T-helper 17 cell (primary cell): ENCODE data around the gene OR10A4. TPM values are rescaled to one million over a fixed set of nuclear protein-coding genes. Genes with fewer than 3 reads are reported as not detected.
"Not testable (repeated sequence)": the region's sequence is repeated elsewhere in the genome, so short reads cannot be mapped to it uniquely, and the experiment has no call there.

Experiments used
- ATAC-seq: fragments of 150-1000 bp; cut with Tn5 transposase; 2 replicates; pipeline ENCODE4 v1.10.0; 2021; ENCODE audit warnings: mild to moderate bottlenecking, moderate library complexity
- DNase-seq, 3 donors: peaks; one replicate each; pipeline versions ENCODE4 v3.0.0 to v3.0.0-alpha.2; 2020 to 2021
- H3K9me3 ChIP-seq: one replicate; pipeline ENCODE4 v1.7.0; 2013; ENCODE audit warnings: low read length, mild to moderate bottlenecking; ENCODE audit not compliant: control insufficient read depth, poor library complexity, severe bottlenecking
- H3K27ac Mint-ChIP-seq: one replicate; pipeline ENCODE4 v1.8.0; 2022; ENCODE audit warnings: mild to moderate bottlenecking, moderate library complexity, mixed read lengths
- H3K27me3 Mint-ChIP-seq: one replicate; pipeline ENCODE4 v1.8.0; 2022; ENCODE audit warnings: mixed read lengths
- H3K36me3 Mint-ChIP-seq: one replicate; pipeline ENCODE4 v1.8.0; 2022; ENCODE audit warnings: low read depth, mixed read lengths
- H3K4me1 Mint-ChIP-seq: one replicate; pipeline ENCODE4 v1.8.0; 2022; ENCODE audit warnings: mild to moderate bottlenecking, mixed read lengths
- H3K4me3 Mint-ChIP-seq: one replicate; pipeline ENCODE4 v1.8.0; 2022; ENCODE audit warnings: mild to moderate bottlenecking, moderate library complexity, mixed read lengths
- total RNA-seq, 4 donors: library from RNA in 2 of 4; stranded (reverse) in 2 of 4; gene quantifications; one replicate each; pipeline ENCODE4 v1.2.3 and lab custom pipeline; 2022 to 2026

The OR10A4 gene, protein sequence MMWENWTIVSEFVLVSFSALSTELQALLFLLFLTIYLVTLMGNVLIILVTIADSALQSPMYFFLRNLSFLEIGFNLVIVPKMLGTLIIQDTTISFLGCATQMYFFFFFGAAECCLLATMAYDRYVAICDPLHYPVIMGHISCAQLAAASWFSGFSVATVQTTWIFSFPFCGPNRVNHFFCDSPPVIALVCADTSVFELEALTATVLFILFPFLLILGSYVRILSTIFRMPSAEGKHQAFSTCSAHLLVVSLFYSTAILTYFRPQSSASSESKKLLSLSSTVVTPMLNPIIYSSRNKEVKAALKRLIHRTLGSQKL
- total RNA-seq (not detected), total RNA-seq (lab: John Stamatoyannopoulos, UW) (0 reads per million in 2 donors)

DNA sequence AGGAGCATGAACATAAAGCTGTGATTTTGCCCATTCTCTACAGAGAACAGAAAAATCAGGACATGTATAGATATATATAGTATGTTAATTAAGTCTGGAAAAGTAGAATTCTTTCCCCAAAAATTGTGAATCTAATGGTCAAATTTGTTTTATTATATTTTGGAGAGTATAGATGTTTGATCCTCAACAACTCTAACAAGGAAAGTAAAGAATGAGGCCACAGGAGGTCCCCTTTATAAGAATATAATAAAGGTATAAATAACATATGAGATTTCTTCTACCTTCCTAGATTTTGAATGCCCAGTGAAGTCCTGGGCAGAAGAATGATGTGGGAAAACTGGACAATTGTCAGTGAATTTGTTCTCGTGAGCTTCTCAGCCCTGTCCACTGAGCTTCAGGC, at the start of gene OR10A4:
Gene OR10A4, plus strand, starts transcription at position 301 of the 400 bp plus-strand sequence. Its CDS starts 23 bp downstream, at position 324.
- no peak for DNase-seq
- H3K36me3 Mint-ChIP-seq, result peaks cover under 1% of the 10 kb centered on the region
- ATAC-seq, result no peak
- H3K27me3 Mint-ChIP-seq, result peaks cover 44% of the 10 kb centered on the region
- no peaks in the 10 kb centered on the region for H3K9me3 ChIP-seq
- H3K4me1 Mint-ChIP-seq, result no peaks in the 10 kb centered on the region
- no peak within 1 kb of the TSS for H3K4me3 Mint-ChIP-seq
- H3K27ac Mint-ChIP-seq, result no peak within 1 kb of the TSS

- Mint-ChIP-seq H3K27ac (no peak overlapping the region), H3K4me1 (peaks cover 2% of the 10 kb centered on the region), H3K27me3 (peaks cover 40% of the 10 kb centered on the region), H3K4me3 (no peak overlapping the region), H3K36me3 (peaks cover 2% of the 10 kb centered on the region)
- H3K9me3 ChIP-seq, result no peaks in the 10 kb centered on the region
- ATAC-seq, result no peak
- DNase-seq, result no peak
Observed at GRCh38 chr11:6828103-6828502, 48.3 kb upstream of the OR10A4 start.

- no peak for ATAC-seq
- no peak overlapping the region for H3K27ac Mint-ChIP-seq
Observed at GRCh38 chr11:6833356-6833755, 43.1 kb upstream of the OR10A4 start.

GRCh38 chr11:6834021-6834420, 42.4 kb upstream of the OR10A4 start:
- Mint-ChIP-seq H3K27ac (no peak overlapping the region), H3K4me1 (peaks cover 3% of the 10 kb centered on the region), H3K4me3 (no peak overlapping the region), H3K36me3 (no peaks in the 10 kb centered on the region), H3K27me3 (peaks cover 8% of the 10 kb centered on the region)
- no peaks in the 10 kb centered on the region for H3K9me3 ChIP-seq
- ATAC-seq (no peak), DNase-seq (no peak)

More at GRCh38 chr11:6833356-6833755, 43.1 kb upstream of the OR10A4 start:
- no peak for DNase-seq
- no peak overlapping the region for H3K4me3 Mint-ChIP-seq
- peaks cover 3% of the 10 kb centered on the region for H3K4me1 Mint-ChIP-seq
- H3K27me3 Mint-ChIP-seq, result peaks cover 14% of the 10 kb centered on the region
- H3K36me3 Mint-ChIP-seq, result no peaks in the 10 kb centered on the region
- H3K9me3 ChIP-seq, result no peaks in the 10 kb centered on the region

DNA sequence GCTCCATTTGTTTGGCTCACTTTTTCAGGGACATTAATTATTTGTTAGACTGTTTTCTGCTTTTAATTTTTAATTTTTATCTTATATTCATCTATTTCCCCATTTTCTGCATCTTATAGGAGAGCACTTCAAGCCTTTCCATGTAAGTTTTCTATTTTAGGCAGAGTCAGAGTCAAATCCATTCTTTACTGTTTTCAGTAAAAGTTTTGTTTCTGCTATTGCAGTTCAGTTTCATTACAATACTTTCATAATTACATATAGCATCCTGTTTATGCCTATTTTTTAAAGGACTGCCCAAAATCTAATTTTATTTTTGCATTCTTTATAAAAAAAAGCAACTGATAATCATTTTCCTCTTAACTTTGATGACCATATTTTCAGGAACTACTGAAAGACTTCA, 34.7 kb upstream of the OR10A4 start:
- ATAC-seq, result no peak
- Mint-ChIP-seq H3K36me3 (peaks cover 2% of the 10 kb centered on the region), H3K27me3 (peaks cover 28% of the 10 kb centered on the region), H3K4me3 (no peak overlapping the region), H3K27ac (no peak overlapping the region), H3K4me1 (no peaks in the 10 kb centered on the region)
- no peaks in the 10 kb centered on the region for H3K9me3 ChIP-seq
- no peak for DNase-seq

GRCh38 chr11:6843670-6844069, 32.8 kb upstream of the OR10A4 start:
- H3K27me3 Mint-ChIP-seq, result peaks cover 31% of the 10 kb centered on the region
- no peaks in the 10 kb centered on the region for H3K9me3 ChIP-seq
- ATAC-seq (no peak), DNase-seq (no peak)
- peaks cover 2% of the 10 kb centered on the region for H3K36me3 Mint-ChIP-seq
- no peak overlapping the region for H3K4me3 Mint-ChIP-seq
- H3K4me1 Mint-ChIP-seq, result no peaks in the 10 kb centered on the region
- no peak overlapping the region for H3K27ac Mint-ChIP-seq

- ATAC-seq, result no peak
- H3K9me3 ChIP-seq, result no peaks in the 10 kb centered on the region
- Mint-ChIP-seq H3K4me1 (no peaks in the 10 kb centered on the region), H3K36me3 (peaks cover 2% of the 10 kb centered on the region), H3K27me3 (peaks cover 31% of the 10 kb centered on the region), H3K4me3 (no peak overlapping the region), H3K27ac (no peak overlapping the region)
- DNase-seq, result no peak
Observed at GRCh38 chr11:6844356-6844755, 32.1 kb upstream of the OR10A4 start.

GRCh38 chr11:6845383-6845782, 31.0 kb upstream of the OR10A4 start, which contains the start of gene OR10A5:
TSS of gene OR10A5 (plus strand) at chr11:6845683. CDS start at chr11:6845683, 0 bp downstream.
- peaks cover 2% of the 10 kb centered on the region for H3K36me3 Mint-ChIP-seq
- DNase-seq (no peak), ATAC-seq (no peak)
- H3K4me1 Mint-ChIP-seq, result no peaks in the 10 kb centered on the region
- H3K27ac Mint-ChIP-seq, result no peak within 1 kb of the TSS
- peaks cover 31% of the 10 kb centered on the region for H3K27me3 Mint-ChIP-seq
- H3K9me3 ChIP-seq, result no peaks in the 10 kb centered on the region
- no peak within 1 kb of the TSS for H3K4me3 Mint-ChIP-seq

GRCh38 chr11:6850526-6850925, 25.9 kb upstream of the OR10A4 start:
- Mint-ChIP-seq H3K4me1 (no peaks in the 10 kb centered on the region), H3K4me3 (no peak overlapping the region), H3K36me3 (no peaks in the 10 kb centered on the region), H3K27me3 (peaks cover 15% of the 10 kb centered on the region), H3K27ac (no peak overlapping the region)
- no peaks in the 10 kb centered on the region for H3K9me3 ChIP-seq
- no peak for ATAC-seq
- no peak for DNase-seq

DNA sequence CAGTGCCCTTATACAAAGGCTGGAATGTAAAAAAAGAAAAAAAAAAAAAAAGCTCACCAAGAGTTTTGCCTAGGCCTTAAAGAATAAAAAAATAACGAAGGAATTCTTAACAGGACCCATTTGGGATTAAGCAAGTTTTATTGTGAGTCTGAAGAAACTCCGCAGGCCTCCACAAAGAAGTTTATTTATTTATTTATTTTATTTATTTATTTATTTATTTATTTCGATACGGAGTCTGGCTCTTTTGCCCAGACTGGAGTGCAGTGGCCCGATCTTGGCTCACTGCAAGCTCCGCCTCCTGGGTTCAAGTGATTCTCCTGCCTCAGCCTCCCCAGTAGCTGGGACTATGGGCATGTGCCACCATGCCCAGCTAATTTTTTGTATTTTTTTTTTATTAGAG, 21.6 kb upstream of the OR10A4 start:
- H3K9me3 ChIP-seq, ATAC-seq, H3K36me3 Mint-ChIP-seq, H3K4me1 Mint-ChIP-seq, H3K4me3 Mint-ChIP-seq, DNase-seq, H3K27me3 Mint-ChIP-seq, H3K27ac Mint-ChIP-seq: not testable (repeated sequence)

DNA sequence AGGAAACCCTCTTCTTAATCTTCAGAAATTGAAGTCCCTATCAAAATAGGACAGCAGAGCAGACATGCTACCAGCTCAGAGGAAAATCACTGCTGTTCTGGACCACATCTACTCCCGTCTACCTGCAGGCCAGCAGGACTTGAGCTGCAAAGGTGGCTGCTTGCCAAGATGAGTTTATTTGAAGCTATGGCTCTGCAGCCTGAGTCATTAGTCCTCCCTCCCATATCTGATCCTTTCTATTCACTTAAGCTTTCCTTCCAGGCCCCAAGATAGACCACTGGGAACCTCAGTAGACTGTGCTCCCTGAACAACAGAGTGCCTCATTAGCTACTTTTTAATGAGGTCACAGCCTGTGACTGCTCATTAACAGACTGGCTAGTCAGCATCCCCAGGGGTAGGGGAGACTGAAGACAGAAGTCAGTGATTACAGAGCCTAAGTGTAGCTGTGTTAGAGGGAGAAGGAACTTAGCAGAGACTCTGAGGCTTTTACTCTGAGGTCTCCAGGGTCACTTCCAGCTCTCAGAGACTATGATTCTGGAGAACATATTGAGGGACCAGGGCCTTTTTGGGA, 20.4 kb upstream of the OR10A4 start:
- no peaks in the 10 kb centered on the region for H3K9me3 ChIP-seq
- H3K36me3 Mint-ChIP-seq, result no peaks in the 10 kb centered on the region
- DNase-seq, result no peak
- H3K27ac Mint-ChIP-seq, result no peak overlapping the region
- no peak overlapping the region for H3K4me3 Mint-ChIP-seq
- no peaks in the 10 kb centered on the region for H3K4me1 Mint-ChIP-seq
- ATAC-seq, result no peak
- H3K27me3 Mint-ChIP-seq, result peaks cover 5% of the 10 kb centered on the region

DNA sequence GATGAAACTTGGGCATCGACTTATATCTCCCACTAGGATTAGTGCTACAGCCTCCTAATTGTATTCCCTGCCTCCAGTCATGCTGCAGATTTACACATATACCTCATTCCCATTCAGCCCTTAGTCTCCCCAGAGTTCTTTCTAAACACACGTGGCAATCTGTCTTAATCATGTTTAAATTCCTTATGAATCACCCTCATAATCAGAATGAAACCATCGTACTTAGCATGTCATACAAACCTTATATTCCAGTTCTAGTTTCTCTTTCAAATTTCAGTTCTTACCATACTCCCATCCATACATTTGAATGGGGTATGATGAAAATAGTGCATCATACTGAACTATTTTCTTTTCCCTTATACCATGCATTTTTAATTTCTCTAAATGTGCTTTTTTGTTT, 19.6 kb upstream of the OR10A4 start:
- Mint-ChIP-seq H3K27me3 (peaks cover 5% of the 10 kb centered on the region), H3K4me1 (no peaks in the 10 kb centered on the region), H3K36me3 (no peaks in the 10 kb centered on the region), H3K4me3 (no peak overlapping the region), H3K27ac (no peak overlapping the region)
- no peak for ATAC-seq
- no peak for DNase-seq
- H3K9me3 ChIP-seq, result no peaks in the 10 kb centered on the region

- no peak within 1 kb of the TSS for H3K4me3 Mint-ChIP-seq
- H3K36me3 Mint-ChIP-seq, result no peaks in the 10 kb centered on the region
- peaks cover 5% of the 10 kb centered on the region for H3K27me3 Mint-ChIP-seq
- H3K9me3 ChIP-seq, result no peaks in the 10 kb centered on the region
- no peak for DNase-seq
- no peak within 1 kb of the TSS for H3K27ac Mint-ChIP-seq
- ATAC-seq, result no peak
- no peaks in the 10 kb centered on the region for H3K4me1 Mint-ChIP-seq
Observed at GRCh38 chr11:6862961-6863360, 13.5 kb upstream of the OR10A4 start, which contains the start of gene OR10A2. TSS of gene OR10A2 (plus strand) at chr11:6863057. CDS start at chr11:6869755, 6,698 bp downstream.

- no peak for DNase-seq
- Mint-ChIP-seq H3K27me3 (peaks cover 6% of the 10 kb centered on the region), H3K4me1 (no peaks in the 10 kb centered on the region), H3K27ac (no peak overlapping the region), H3K36me3 (no peaks in the 10 kb centered on the region), H3K4me3 (no peak overlapping the region)
- no peaks in the 10 kb centered on the region for H3K9me3 ChIP-seq
- no peak for ATAC-seq
Observed at GRCh38 chr11:6864438-6864837, 12.0 kb upstream of the OR10A4 start.
